Activated CD4-positive, alpha-beta T cell treated with anti-CD3 and anti-CD28 coated beads, Interleukin-2, amount 10 ng/mL, durations not matched to agents 7 days and 5 days (primary cell): ENCODE data around the gene SLC25A2. TPM values are rescaled to one million over a fixed set of nuclear protein-coding genes. Genes with fewer than 3 reads are reported as not detected.
"Not testable (repeated sequence)": the region's sequence is repeated elsewhere in the genome, so short reads cannot be mapped to it uniquely, and the experiment has no call there.

Experiments
- CTCF ChIA-PET: fragments of 350-600 bp; sonication (Branson Sonifier 250); formaldehyde crosslinking; loops from one replicate; lab custom pipeline; 2021; ENCODE audit warnings: antibody characterized with exemption; lab: Charles Lee
- POLR2A ChIA-PET: fragments of 350-600 bp; sonication (Branson Sonifier 250); formaldehyde crosslinking; loops from one replicate; lab custom pipeline; 2021; ENCODE audit warnings: antibody characterized with exemption; lab: Charles Lee
- DNase-seq: peaks from one replicate; pipeline ENCODE4 v3.0.0-alpha.2; 2020
- H3K27ac Mint-ChIP-seq: one replicate; pipeline ENCODE4 v1.8.0; 2021; ENCODE audit warnings: mild to moderate bottlenecking, moderate library complexity, mixed read lengths
- H3K27me3 Mint-ChIP-seq: one replicate; pipeline ENCODE4 v1.8.0; 2021; ENCODE audit warnings: mixed read lengths
- H3K36me3 Mint-ChIP-seq: one replicate; pipeline ENCODE4 v1.8.0; 2021; ENCODE audit warnings: low read depth, mixed read lengths
- H3K4me1 Mint-ChIP-seq: one replicate; pipeline ENCODE4 v1.8.0; 2021; ENCODE audit warnings: mixed read lengths
- H3K4me3 Mint-ChIP-seq: one replicate; pipeline ENCODE4 v1.8.0; 2021; ENCODE audit warnings: mild to moderate bottlenecking, moderate library complexity, mixed read lengths
- H3K9me3 Mint-ChIP-seq: one replicate; pipeline ENCODE4 v1.8.0; 2021; ENCODE audit warnings: mixed read lengths
- total RNA-seq, 2 experiments: library from RNA; stranded (reverse); gene quantifications; one replicate each; pipeline ENCODE4 v1.2.3, GENCODE V29; 2021

Gene SLC25A2
- total RNA-seq, 2 experiments from 2014 or later = 0.42 to 0.52 TPM

GRCh38 chr5:141330299-141331080 is 26.6 kb upstream of the SLC25A2 start, which contains the start of gene PCDHGA1:
Gene PCDHGA1, plus strand, starts transcription at chr5:141330514.
- Mint-ChIP-seq H3K4me3 (no peak within 1 kb of the TSS), H3K9me3 (peaks cover 35% of the 10 kb centered on the region), H3K27me3 (peaks cover 43% of the 10 kb centered on the region), H3K27ac (no peak within 1 kb of the TSS), H3K36me3 (peaks cover 2% of the 10 kb centered on the region), H3K4me1 (peaks cover 6% of the 10 kb centered on the region)
- POLR2A ChIA-PET = no interaction called here
- peak; percentile 37 for DNase-seq
- CTCF ChIA-PET = interaction anchor here (0.6 to 6.6 kb wide), 12 partner anchors 8 to 945 kb away, joined by 3 to 40 read pairs (median 3); partner anchors contain the start of genes PCDHGA2, PCDHGB4 and TAF7

- Mint-ChIP-seq H3K27ac (no peak overlapping the region), H3K9me3 (peaks cover 28% of the 10 kb centered on the region), H3K36me3 (peaks cover 2% of the 10 kb centered on the region), H3K4me1 (peaks cover 6% of the 10 kb centered on the region), H3K4me3 (no peak overlapping the region), H3K27me3 (peaks cover 29% of the 10 kb centered on the region)
- ChIA-PET POLR2A (no interaction called here), CTCF (interaction anchor here (1.0 to 6.6 kb wide), 5 partner anchors 9 to 238 kb away, joined by 3 to 40 read pairs (median 4); partner anchors contain the start of genes PCDHGA11 and TAF7)
- no peak for DNase-seq
Observed at GRCh38 chr5:141328231-141328630, 24.4 kb upstream of the SLC25A2 start.

- Mint-ChIP-seq H3K4me3 (peak overlapping the region; percentile 79), H3K27me3 (peaks cover 16% of the 10 kb centered on the region), H3K36me3 (peaks cover 9% of the 10 kb centered on the region), H3K9me3 (peaks cover 33% of the 10 kb centered on the region), H3K27ac (no peak overlapping the region), H3K4me1 (peaks cover 10% of the 10 kb centered on the region)
- ChIA-PET POLR2A (no interaction called here), CTCF (interaction anchor here (0.7 to 2.5 kb wide), 4 partner anchors 24 to 1503 kb away, joined by 3 to 8 read pairs (median 4); partner anchors contain the start of gene PCDHGB1)
- peak; percentile 70 for DNase-seq
Observed at GRCh38 chr5:141326088-141326854, 22.4 kb upstream of the SLC25A2 start.

GRCh38 chr5:141322261-141322660 is 18.4 kb upstream of the SLC25A2 start:
- peaks cover 50% of the 10 kb centered on the region for H3K9me3 Mint-ChIP-seq
- H3K27me3 Mint-ChIP-seq = peaks cover 2% of the 10 kb centered on the region
- no peak overlapping the region for H3K4me3 Mint-ChIP-seq

GRCh38 chr5:141320225-141321169 is 16.6 kb upstream of the SLC25A2 start, which contains the start of gene TAF7:
Gene TAF7, minus strand, starts transcription at chr5:141320784. Its CDS starts 740 bp downstream, at chr5:141320044.
- POLR2A ChIA-PET = interaction anchor here (0.6 kb wide), 1 partner anchor 570 kb away, joined by 3 read pairs; no protein-coding TSS in a partner anchor
- Mint-ChIP-seq H3K4me3 (peak within 1 kb of the TSS; percentile 89), H3K4me1 (peaks cover 30% of the 10 kb centered on the region), H3K27me3 (no peaks in the 10 kb centered on the region), H3K27ac (peak within 1 kb of the TSS; percentile 98), H3K36me3 (peaks cover 60% of the 10 kb centered on the region), H3K9me3 (peaks cover 47% of the 10 kb centered on the region)
- CTCF ChIA-PET = interaction anchor here (0.6 to 4.3 kb wide), 23 partner anchors 9 to 1073 kb away, joined by 3 to 40 read pairs (median 3); partner anchors contain the start of genes IK, PCDHGA1, PCDHGA2 and PCDHGA3
- peak; percentile 93 for DNase-seq

More at GRCh38 chr5:141322261-141322660, 18.4 kb upstream of the SLC25A2 start:
- peaks cover 44% of the 10 kb centered on the region for H3K36me3 Mint-ChIP-seq
- CTCF ChIA-PET = no interaction called here
- no peak for DNase-seq
- POLR2A ChIA-PET = no interaction called here
- H3K4me1 Mint-ChIP-seq = peaks cover 37% of the 10 kb centered on the region
- peak overlapping the region; percentile 9 for H3K27ac Mint-ChIP-seq

- Mint-ChIP-seq H3K4me3 (peak overlapping the region; percentile 89), H3K9me3 (peaks cover 53% of the 10 kb centered on the region), H3K4me1 (peaks cover 30% of the 10 kb centered on the region), H3K36me3 (peaks cover 67% of the 10 kb centered on the region), H3K27ac (peak overlapping the region; percentile 98), H3K27me3 (no peaks in the 10 kb centered on the region)
- ChIA-PET CTCF (interaction anchor here (0.6 to 4.3 kb wide), 20 partner anchors 8 to 1073 kb away, joined by 3 to 40 read pairs (median 4); partner anchors contain the start of genes PCDHGA1, PCDHGA2, PCDHGA3 and PCDHGB1), POLR2A (no interaction called here)
- no peak for DNase-seq
Observed at GRCh38 chr5:141319699-141320098, 15.8 kb upstream of the SLC25A2 start.

- peak overlapping the region; percentile 89 for H3K4me3 Mint-ChIP-seq
- peaks cover 54% of the 10 kb centered on the region for H3K9me3 Mint-ChIP-seq
- H3K4me1 Mint-ChIP-seq = peaks cover 30% of the 10 kb centered on the region
- H3K27me3 Mint-ChIP-seq = no peaks in the 10 kb centered on the region
- ChIA-PET CTCF (interaction anchor here (0.7 to 4.3 kb wide), 9 partner anchors 10 to 517 kb away, joined by 3 to 40 read pairs (median 8); partner anchors contain the start of genes PCDHGA1, PCDHGA2 and PCDHGB1), POLR2A (no interaction called here)
- no peak for DNase-seq
- peak overlapping the region; percentile 33 for H3K27ac Mint-ChIP-seq
- peaks cover 69% of the 10 kb centered on the region for H3K36me3 Mint-ChIP-seq
Observed at GRCh38 chr5:141319202-141319601, 15.4 kb upstream of the SLC25A2 start.

- H3K27me3 Mint-ChIP-seq, H3K4me3 Mint-ChIP-seq, DNase-seq, CTCF ChIA-PET, H3K27ac Mint-ChIP-seq: not testable (repeated sequence)
- POLR2A ChIA-PET = interaction anchor here (0.6 kb wide), 1 partner anchor 47 kb away, joined by 3 read pairs; the partner anchor contains the start of gene PCDHGA5
- Mint-ChIP-seq H3K36me3 (peaks cover 83% of the 10 kb centered on the region), H3K4me1 (peaks cover 30% of the 10 kb centered on the region), H3K9me3 (peaks cover 62% of the 10 kb centered on the region)
Observed at GRCh38 chr5:141316963-141317362, 13.1 kb upstream of the SLC25A2 start.

- Mint-ChIP-seq H3K27ac (no peak overlapping the region), H3K4me1 (peaks cover 6% of the 10 kb centered on the region), H3K27me3 (no peaks in the 10 kb centered on the region), H3K36me3 (peaks cover 58% of the 10 kb centered on the region), H3K9me3 (peaks cover 52% of the 10 kb centered on the region), H3K4me3 (no peak overlapping the region)
- ChIA-PET CTCF (no interaction called here), POLR2A (no interaction called here)
- no peak for DNase-seq
Observed at GRCh38 chr5:141313711-141314110, 9.9 kb upstream of the SLC25A2 start.

GRCh38 chr5:141306630-141307029 is 2.8 kb upstream of the SLC25A2 start:
- Mint-ChIP-seq H3K27ac (no peak overlapping the region), H3K27me3 (no peaks in the 10 kb centered on the region), H3K9me3 (peaks cover 55% of the 10 kb centered on the region), H3K4me3 (no peak overlapping the region), H3K4me1 (no peaks in the 10 kb centered on the region), H3K36me3 (peaks cover 14% of the 10 kb centered on the region)
- CTCF ChIA-PET = interaction anchor here (0.6 kb wide), 1 partner anchor 44 kb away, joined by 3 read pairs; no protein-coding TSS in a partner anchor
- DNase-seq = no peak
- POLR2A ChIA-PET = no interaction called here

- H3K4me1 Mint-ChIP-seq = no peaks in the 10 kb centered on the region
- ChIA-PET CTCF (no interaction called here), POLR2A (no interaction called here)
- peaks cover 50% of the 10 kb centered on the region for H3K9me3 Mint-ChIP-seq
- peaks cover 6% of the 10 kb centered on the region for H3K36me3 Mint-ChIP-seq
- DNase-seq = no peak
- H3K27me3 Mint-ChIP-seq = no peaks in the 10 kb centered on the region
- no peak overlapping the region for H3K4me3 Mint-ChIP-seq
- no peak overlapping the region for H3K27ac Mint-ChIP-seq
Observed at GRCh38 chr5:141298376-141298775, 5.5 kb downstream of the SLC25A2 start.
